Neural cell (in vitro differentiated cells): ENCODE data around the gene SLC37A2. TPM values are rescaled to one million over a fixed set of nuclear protein-coding genes. Genes with fewer than 3 reads are reported as not detected.

Source experiments
- H2AFZ ChIP-seq: fragments of 200-600, 300-800 bp; sonication (generic), shearing (Covaris generic); 2 replicates; pipeline ENCODE4 v1.6.0; 2014; ENCODE audit warnings: low read depth, mild to moderate bottlenecking, antibody characterized with exemption, low read length, moderate library complexity
- H3F3A ChIP-seq: fragments of 200-600 bp; shearing (Covaris generic); 2 replicates; pipeline ENCODE4 v1.6.1; 2016; ENCODE audit warnings: mild to moderate bottlenecking, moderate library complexity, mixed read lengths, antibody characterized with exemption, low read length; ENCODE audit not compliant: insufficient read depth, poor library complexity, severe bottlenecking
- H3K27ac ChIP-seq: fragments of 200-600, 300-800 bp; sonication (generic), shearing (Covaris generic); 2 replicates; pipeline ENCODE4 v1.5.1; 2014; ENCODE audit warnings: mild to moderate bottlenecking, low read length, moderate library complexity
- H3K27me3 ChIP-seq: fragments of 300-800, 200-600 bp; sonication (generic), shearing (Covaris generic); 2 replicates; pipeline ENCODE4 v1.6.0; 2014; ENCODE audit warnings: mild to moderate bottlenecking, low read depth, low read length, moderate library complexity; ENCODE audit not compliant: insufficient read depth
- H3K36me3 ChIP-seq: fragments of 300-800, 200-600 bp; sonication (generic), shearing (Covaris generic); 2 replicates; pipeline ENCODE4 v1.5.1; 2014; ENCODE audit warnings: mild to moderate bottlenecking, antibody characterized with exemption, low read length, moderate library complexity; ENCODE audit not compliant: insufficient read depth
- H3K4me2 ChIP-seq: fragments of 300-800, 200-600 bp; sonication (generic), shearing (Covaris generic); 2 replicates; pipeline ENCODE4 v1.6.0; 2014; ENCODE audit warnings: mild to moderate bottlenecking, low read length
- H3K4me3 ChIP-seq: fragments of 300-800, 200-600 bp; sonication (generic), shearing (Covaris generic); 2 replicates; pipeline ENCODE4 v1.5.1; 2014; ENCODE audit warnings: mild to moderate bottlenecking, low read length, moderate library complexity
- H3K79me2 ChIP-seq: fragments of 200-600 bp; shearing (Covaris generic); replicated peaks from 2 replicates; pipeline ENCODE4 v1.6.0; 2014; ENCODE audit warnings: mild to moderate bottlenecking, low read length, moderate library complexity; ENCODE audit not compliant: insufficient read depth
- H3K9ac ChIP-seq: fragments of 300-800, 200-600 bp; sonication (generic), shearing (Covaris generic); 2 replicates; pipeline ENCODE4 v1.6.1; 2016; ENCODE audit warnings: mild to moderate bottlenecking, low read length, mixed read lengths
- H3K9me2 ChIP-seq: fragments of 200-600 bp; shearing (Covaris generic); 2 replicates; pipeline ENCODE4 v1.6.1; 2016; ENCODE audit warnings: mild to moderate bottlenecking, low read length, mixed read lengths; ENCODE audit not compliant: insufficient read depth
- H3K9me3 ChIP-seq: fragments of 200-600, 300-800 bp; sonication (generic), shearing (Covaris generic); 2 replicates; pipeline ENCODE4 v1.6.1; 2016; ENCODE audit warnings: mild to moderate bottlenecking, mixed run types, low read length, moderate library complexity, mixed read lengths
- H4K20me1 ChIP-seq: fragments of 200-600 bp; shearing (Covaris generic); 2 replicates; pipeline ENCODE4 v1.6.1; 2016; ENCODE audit warnings: mild to moderate bottlenecking, mixed run types; ENCODE audit not compliant: insufficient read depth
- EP300 ChIP-seq: fragments of 450-650 bp; conservative IDR thresholded peaks from 2 replicates; pipeline ENCODE4 v1.6.1; 2014; ENCODE audit warnings: antibody characterized with exemption, mild to moderate bottlenecking, moderate library complexity; ENCODE audit not compliant: poor library complexity, severe bottlenecking
- EZH2 ChIP-seq: fragments of 200-600, 300-800 bp; shearing (Covaris generic), sonication (generic); IDR thresholded peaks from 2 replicates; pipeline ENCODE4 v1.6.1; 2014; ENCODE audit warnings: antibody characterized with exemption, low read length, borderline replicate concordance, mild to moderate bottlenecking; ENCODE audit not compliant: insufficient read depth, poor library complexity, severe bottlenecking
- MXI1 ChIP-seq: fragments of 450-650 bp; conservative IDR thresholded peaks from 2 replicates; pipeline ENCODE4 v1.6.1; 2014; ENCODE audit warnings: antibody characterized with exemption, mild to moderate bottlenecking; ENCODE audit not compliant: poor library complexity, severe bottlenecking
- POLR2AphosphoS5 ChIP-seq: IDR thresholded peaks from 2 replicates; pipeline ENCODE4 v1.6.1; 2012
- RAD21 ChIP-seq: fragments of 450-650 bp; conservative IDR thresholded peaks from 2 replicates; pipeline ENCODE4 v1.6.1; 2014; ENCODE audit warnings: antibody characterized with exemption, mild to moderate bottlenecking, moderate library complexity
- SMC3 ChIP-seq: fragments of 450-650 bp; conservative IDR thresholded peaks from 2 replicates; pipeline ENCODE4 v1.6.1; 2014; ENCODE audit warnings: antibody characterized with exemption, mild to moderate bottlenecking, moderate library complexity; ENCODE audit not compliant: poor library complexity
- TAF1 ChIP-seq: IDR thresholded peaks from 2 replicates; pipeline ENCODE4 v1.6.1; 2012; ENCODE audit warnings: low read depth
- polyA plus RNA-seq: library from polyadenylated mRNA; depleted of rRNA; stranded (reverse); fragments of >200 nt; gene quantifications from 2 replicates; pipeline ENCODE4 v1.2.3, GENCODE V29; 2014
- TF ChIP-seq, protein P1 (sequence below): fragments of 450-650 bp; IDR thresholded peaks from 2 replicates; pipeline ENCODE4 v1.5.1; 2014; ENCODE audit warnings: antibody characterized with exemption, mild to moderate bottlenecking, moderate library complexity; ENCODE audit not compliant: poor library complexity, severe bottlenecking
- TF ChIP-seq, protein P2 (sequence below): IDR thresholded peaks from 2 replicates; pipeline ENCODE4 v1.6.1; 2012; ENCODE audit warnings: borderline replicate concordance

Gene SLC37A2
- polyA plus RNA-seq, 1 donor from 2014 or later: 0.12 TPM

DNA sequence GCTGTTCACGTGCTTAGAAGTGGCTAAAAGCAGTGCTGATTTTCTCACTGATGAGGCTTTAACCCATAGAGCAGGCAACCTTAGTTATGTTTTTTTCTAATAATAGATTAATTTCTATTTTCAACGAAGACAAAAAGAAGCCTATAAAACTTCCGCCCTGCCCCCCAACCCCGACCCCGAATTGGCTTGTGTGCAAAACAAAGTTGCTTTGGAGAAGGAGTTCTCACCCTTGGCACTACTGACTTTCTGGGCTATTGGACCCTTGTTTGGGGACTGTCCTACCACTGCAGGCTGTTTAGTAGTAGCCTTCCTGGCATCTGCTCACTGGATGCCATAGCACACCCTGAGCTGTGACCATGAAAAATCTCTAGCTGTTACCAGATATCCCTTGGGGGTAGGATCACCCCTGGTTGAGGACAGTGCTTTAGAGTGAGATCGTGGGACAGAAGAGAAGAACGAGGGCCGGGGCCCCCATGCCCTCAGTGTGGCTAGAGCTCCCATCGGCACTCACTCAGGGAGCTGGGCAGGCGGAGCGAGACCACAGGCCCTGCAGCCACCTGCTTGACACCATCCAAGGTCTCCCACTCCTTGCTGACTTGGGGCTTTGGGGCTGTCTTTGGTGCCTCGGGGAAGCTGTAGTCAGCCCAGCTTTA lies 16.9 kb downstream of the SLC37A2 start:
- no peaks in the 10 kb centered on the region for H3K9me3 ChIP-seq
- H3K9ac ChIP-seq: no peak overlapping the region
- no peak overlapping the region for H3K27ac ChIP-seq
- no peaks in the 10 kb centered on the region for H4K20me1 ChIP-seq
- no peak overlapping the region for H2AFZ ChIP-seq
- H3K4me2 ChIP-seq: no peak overlapping the region
- no peak overlapping the region for H3K4me3 ChIP-seq
- no peaks in the 10 kb centered on the region for H3F3A ChIP-seq
- no peak for TF ChIP-seq RAD21
- no peak for TF ChIP-seq POLR2AphosphoS5
- no peak for TF ChIP-seq SMC3
- TF ChIP-seq EZH2: no peak
- TF ChIP-seq MXI1: no peak
- H3K9me2 ChIP-seq: no peaks in the 10 kb centered on the region
- no peaks in the 10 kb centered on the region for H3K27me3 ChIP-seq
- H3K79me2 ChIP-seq: no peaks in the 10 kb centered on the region
- H3K36me3 ChIP-seq: no peaks in the 10 kb centered on the region

DNA sequence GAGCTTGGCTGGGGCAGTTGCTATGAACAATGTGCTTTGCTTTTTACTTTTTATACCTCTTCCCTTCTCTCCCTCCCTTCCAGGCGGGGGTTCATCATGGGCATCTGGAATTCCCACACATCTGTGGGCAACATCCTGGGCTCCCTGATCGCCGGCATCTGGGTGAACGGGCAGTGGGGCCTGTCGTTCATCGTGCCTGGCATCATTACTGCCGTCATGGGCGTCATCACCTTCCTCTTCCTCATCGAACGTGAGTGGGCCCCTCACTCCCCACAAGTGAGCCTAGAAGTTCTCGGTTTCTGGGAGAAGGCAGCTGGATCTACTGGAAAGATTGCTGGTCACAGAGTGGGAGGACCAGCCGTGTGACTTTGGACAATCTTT lies 17.4 kb downstream of the SLC37A2 start:
- H3K4me3 ChIP-seq: no peak overlapping the region
- H3K36me3 ChIP-seq: no peaks in the 10 kb centered on the region
- no peaks in the 10 kb centered on the region for H3K9me3 ChIP-seq
- H3F3A ChIP-seq: no peaks in the 10 kb centered on the region
- no peak overlapping the region for H3K27ac ChIP-seq
- TF ChIP-seq, protein P1, sequence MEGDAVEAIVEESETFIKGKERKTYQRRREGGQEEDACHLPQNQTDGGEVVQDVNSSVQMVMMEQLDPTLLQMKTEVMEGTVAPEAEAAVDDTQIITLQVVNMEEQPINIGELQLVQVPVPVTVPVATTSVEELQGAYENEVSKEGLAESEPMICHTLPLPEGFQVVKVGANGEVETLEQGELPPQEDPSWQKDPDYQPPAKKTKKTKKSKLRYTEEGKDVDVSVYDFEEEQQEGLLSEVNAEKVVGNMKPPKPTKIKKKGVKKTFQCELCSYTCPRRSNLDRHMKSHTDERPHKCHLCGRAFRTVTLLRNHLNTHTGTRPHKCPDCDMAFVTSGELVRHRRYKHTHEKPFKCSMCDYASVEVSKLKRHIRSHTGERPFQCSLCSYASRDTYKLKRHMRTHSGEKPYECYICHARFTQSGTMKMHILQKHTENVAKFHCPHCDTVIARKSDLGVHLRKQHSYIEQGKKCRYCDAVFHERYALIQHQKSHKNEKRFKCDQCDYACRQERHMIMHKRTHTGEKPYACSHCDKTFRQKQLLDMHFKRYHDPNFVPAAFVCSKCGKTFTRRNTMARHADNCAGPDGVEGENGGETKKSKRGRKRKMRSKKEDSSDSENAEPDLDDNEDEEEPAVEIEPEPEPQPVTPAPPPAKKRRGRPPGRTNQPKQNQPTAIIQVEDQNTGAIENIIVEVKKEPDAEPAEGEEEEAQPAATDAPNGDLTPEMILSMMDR: no peak
- TF ChIP-seq TAF1 (no peak), POLR2AphosphoS5 (no peak), EZH2 (no peak), SMC3 (no peak), EP300 (no peak), MXI1 (no peak), RAD21 (no peak)
- TF ChIP-seq, protein P2, sequence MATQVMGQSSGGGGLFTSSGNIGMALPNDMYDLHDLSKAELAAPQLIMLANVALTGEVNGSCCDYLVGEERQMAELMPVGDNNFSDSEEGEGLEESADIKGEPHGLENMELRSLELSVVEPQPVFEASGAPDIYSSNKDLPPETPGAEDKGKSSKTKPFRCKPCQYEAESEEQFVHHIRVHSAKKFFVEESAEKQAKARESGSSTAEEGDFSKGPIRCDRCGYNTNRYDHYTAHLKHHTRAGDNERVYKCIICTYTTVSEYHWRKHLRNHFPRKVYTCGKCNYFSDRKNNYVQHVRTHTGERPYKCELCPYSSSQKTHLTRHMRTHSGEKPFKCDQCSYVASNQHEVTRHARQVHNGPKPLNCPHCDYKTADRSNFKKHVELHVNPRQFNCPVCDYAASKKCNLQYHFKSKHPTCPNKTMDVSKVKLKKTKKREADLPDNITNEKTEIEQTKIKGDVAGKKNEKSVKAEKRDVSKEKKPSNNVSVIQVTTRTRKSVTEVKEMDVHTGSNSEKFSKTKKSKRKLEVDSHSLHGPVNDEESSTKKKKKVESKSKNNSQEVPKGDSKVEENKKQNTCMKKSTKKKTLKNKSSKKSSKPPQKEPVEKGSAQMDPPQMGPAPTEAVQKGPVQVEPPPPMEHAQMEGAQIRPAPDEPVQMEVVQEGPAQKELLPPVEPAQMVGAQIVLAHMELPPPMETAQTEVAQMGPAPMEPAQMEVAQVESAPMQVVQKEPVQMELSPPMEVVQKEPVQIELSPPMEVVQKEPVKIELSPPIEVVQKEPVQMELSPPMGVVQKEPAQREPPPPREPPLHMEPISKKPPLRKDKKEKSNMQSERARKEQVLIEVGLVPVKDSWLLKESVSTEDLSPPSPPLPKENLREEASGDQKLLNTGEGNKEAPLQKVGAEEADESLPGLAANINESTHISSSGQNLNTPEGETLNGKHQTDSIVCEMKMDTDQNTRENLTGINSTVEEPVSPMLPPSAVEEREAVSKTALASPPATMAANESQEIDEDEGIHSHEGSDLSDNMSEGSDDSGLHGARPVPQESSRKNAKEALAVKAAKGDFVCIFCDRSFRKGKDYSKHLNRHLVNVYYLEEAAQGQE: no peak
- H3K27me3 ChIP-seq: no peaks in the 10 kb centered on the region
- H3K9ac ChIP-seq: no peak overlapping the region
- no peak overlapping the region for H2AFZ ChIP-seq
- no peaks in the 10 kb centered on the region for H3K9me2 ChIP-seq
- H3K79me2 ChIP-seq: no peaks in the 10 kb centered on the region
- no peaks in the 10 kb centered on the region for H4K20me1 ChIP-seq
- H3K4me2 ChIP-seq: no peak overlapping the region
